ENCODE results near the gene RGL3. TPM values are rescaled to one million over a fixed set of nuclear protein-coding genes. Genes with fewer than 3 reads are reported as not detected.
"Not testable (repeated sequence)": the region's sequence is repeated elsewhere in the genome, so short reads cannot be mapped to it uniquely, and the experiment has no call there.

Gene RGL3
- total RNA-seq, 1 experiment from 2014 or later: not detected

DNA sequence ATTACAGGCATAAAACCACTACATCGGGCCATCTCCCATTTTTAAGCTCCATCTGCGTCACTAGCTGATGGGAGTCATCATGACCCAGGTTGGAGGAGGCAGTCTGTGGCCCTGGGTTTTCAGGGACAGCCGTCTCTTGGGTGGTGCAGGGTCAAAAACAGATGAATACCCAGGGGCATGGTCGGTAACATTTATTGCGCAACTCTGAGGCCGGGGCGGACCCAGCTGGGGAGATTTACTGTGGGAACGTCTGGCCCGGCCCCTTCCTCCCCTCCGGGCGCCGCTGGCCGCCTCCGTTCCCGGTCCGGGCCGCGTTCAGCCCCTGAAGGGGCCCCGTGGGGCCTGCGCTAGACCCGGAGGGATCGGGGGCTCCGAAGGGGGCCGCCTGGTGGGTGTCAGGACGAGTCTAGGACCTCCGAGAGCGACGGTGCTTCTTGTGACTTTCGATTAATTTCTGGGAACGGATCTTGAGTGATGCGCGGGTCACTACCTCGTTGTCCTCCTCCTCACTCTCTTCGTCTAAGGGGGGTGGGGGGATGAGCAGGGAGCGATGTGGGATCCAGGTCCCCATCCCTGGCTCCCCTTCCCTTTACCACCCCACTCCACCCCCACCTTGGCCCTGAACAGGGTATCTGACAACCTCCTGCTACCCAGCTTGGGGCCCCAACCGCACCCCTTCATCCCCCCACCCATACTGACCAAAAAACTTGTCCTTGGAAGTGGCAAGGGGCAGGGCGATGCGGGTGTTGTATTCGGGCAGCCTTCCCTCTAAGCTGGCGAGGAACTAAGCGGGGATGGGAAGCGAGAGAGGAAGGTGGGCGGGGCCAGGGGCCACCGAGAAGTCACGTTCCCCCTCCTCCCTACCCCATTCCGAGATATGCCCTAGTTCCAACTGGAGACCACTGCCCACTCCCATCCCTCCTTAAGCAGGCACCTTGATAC, 1.6 kb upstream of the RGL3 start:
- Histone ChIP-seq H3K27me3 (replicated peaks) (peaks cover 51% of the 10 kb centered on the region), H3K36me3 (no peaks in the 10 kb centered on the region), H3K4me1 (replicated peaks) (peaks cover 14% of the 10 kb centered on the region), H3K4me3 (no peak overlapping the region), H3K27ac (no peak overlapping the region), H3K9me3 (replicated peaks) (0 out of 2 replicates have a peak, but pooled peaks cover 3% of the 10 kb centered on the region)
- no peak for DNase-seq (ENCODE audit: low read depth in 1 of 2, low spot score in 2 of 2)

DNA sequence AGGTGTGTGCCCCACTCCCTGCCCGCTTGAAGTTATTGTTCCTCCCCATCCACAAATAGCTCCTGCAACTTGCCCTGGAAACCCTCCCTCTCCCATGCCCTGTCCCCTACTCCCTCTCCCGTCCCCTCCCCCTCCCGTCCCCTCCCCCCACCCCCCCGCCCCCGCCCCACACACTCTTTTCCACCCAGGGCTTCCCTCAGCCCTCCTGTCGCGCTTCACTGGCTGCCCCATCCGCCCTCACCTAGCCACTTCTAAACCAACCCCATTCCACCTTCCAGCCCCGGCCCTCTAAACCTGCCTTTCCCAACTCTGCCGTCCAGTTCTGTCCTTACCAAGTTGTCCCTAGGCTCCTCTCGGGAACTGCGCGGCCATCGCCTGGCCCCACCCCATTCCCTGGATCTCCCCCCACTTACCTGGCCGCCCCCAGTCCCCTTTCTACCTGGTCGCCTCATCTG, 993 bp downstream of the RGL3 start:
- peaks cover 44% of the 10 kb centered on the region for H3K27me3 ChIP-seq (replicated peaks)
- no peaks in the 10 kb centered on the region for H3K36me3 ChIP-seq
- no peak overlapping the region for H3K4me3 ChIP-seq
- no peak for DNase-seq (ENCODE audit: low read depth in 1 of 2, low spot score in 2 of 2)
- no peak overlapping the region for H3K27ac ChIP-seq
- H3K9me3 ChIP-seq (replicated peaks): 0 out of 2 replicates have a peak, but pooled peaks cover 3% of the 10 kb centered on the region
- H3K4me1 ChIP-seq (replicated peaks): peaks cover 14% of the 10 kb centered on the region

DNA sequence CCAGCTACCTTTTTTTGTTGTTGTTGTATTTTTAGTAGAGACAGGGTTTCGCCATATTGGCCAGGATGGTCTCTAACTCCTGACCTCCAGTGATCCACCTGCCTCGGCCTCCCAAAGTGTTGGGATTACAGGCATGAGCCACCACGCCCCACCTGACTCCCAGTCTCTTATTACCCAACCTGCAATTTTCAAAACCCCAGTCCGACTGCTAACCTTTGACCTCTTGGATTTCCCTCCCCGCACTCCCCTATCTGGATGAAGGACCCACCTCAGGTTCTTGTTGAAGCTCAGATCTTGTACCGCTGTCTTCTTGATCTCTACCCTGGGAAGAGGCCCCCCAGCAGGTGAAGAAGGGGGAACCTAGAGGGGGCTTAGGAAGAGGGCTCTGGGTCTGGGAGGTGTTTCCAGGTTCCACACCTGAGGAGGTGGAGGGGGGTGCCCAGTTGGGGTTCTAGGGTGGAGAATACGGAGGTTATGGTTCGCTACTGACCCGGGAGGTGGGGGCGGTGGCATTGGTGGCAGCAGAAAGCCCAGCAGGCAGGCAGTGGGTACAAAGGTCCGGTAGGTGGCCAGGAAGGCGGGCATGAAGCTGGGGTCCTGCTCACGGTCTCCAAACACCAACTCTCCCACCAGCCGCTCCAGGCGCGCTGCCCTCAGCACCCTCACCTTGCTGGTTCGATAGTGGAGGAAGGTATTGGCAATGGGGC, 2.6 kb downstream of the RGL3 start:
- no peaks in the 10 kb centered on the region for H3K36me3 ChIP-seq
- no peak overlapping the region for H3K27ac ChIP-seq
- H3K27me3 ChIP-seq (replicated peaks): peaks cover 29% of the 10 kb centered on the region
- H3K4me3 ChIP-seq: no peak overlapping the region
- peaks cover 8% of the 10 kb centered on the region for H3K4me1 ChIP-seq (replicated peaks)
- H3K9me3 ChIP-seq (replicated peaks): no peaks in the 10 kb centered on the region
- no peak for DNase-seq (ENCODE audit: low read depth in 1 of 2, low spot score in 2 of 2)

DNA sequence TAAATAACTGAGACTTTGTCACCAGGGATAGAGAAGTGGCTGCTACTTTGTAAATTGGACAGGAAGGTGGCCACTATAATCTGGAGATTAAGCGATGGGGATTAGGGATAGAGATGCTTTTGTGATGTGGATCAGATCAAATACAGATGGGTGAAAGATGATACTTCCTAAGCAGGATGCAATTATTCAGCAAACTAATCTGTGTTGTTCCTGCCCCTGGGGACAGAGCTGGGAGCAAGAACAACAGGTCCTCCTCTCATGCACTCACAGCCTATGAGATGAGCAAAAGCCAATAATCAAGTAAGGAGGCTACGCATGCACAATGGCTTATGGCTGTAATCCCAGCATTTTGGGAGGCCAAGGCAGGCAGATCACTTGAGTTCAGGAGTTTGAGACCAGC, 4.6 kb downstream of the RGL3 start:
- Histone ChIP-seq H3K36me3 (no peaks in the 10 kb centered on the region), H3K27ac (no peak overlapping the region), H3K4me3 (no peak overlapping the region), H3K27me3 (replicated peaks) (peaks cover 11% of the 10 kb centered on the region), H3K4me1 (replicated peaks) (peaks cover 13% of the 10 kb centered on the region), H3K9me3 (replicated peaks) (no peaks in the 10 kb centered on the region)
- no peak for DNase-seq (ENCODE audit: low read depth in 1 of 2, low spot score in 2 of 2)

DNA sequence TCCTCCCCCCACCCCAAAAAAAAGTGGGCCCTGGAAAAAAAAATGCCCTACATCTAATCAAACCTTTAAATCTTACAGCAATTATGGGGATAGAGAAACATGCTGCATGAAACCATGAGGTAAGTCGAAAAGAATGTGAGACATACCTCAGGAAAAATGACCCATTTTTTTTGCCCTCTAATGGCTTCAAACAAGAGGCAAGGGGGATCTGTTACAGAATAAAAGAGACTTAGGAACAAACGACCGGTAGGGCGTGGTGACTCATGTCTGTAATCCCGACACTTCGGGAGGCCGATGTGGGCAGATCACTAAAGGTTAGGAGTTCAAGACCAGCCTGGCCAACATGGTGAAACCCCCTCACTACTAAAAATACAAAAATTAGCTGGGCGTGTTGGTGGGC, 8.4 kb downstream of the RGL3 start:
- no peak overlapping the region for H3K27ac ChIP-seq
- peak in 1 of 2 experiments; percentile 28 for DNase-seq (ENCODE audit: low read depth in 1 of 2, low spot score in 2 of 2)
- H3K9me3 ChIP-seq (replicated peaks): no peaks in the 10 kb centered on the region
- H3K4me1 ChIP-seq (replicated peaks): peaks cover 5% of the 10 kb centered on the region; the same call in 1 of the 2 replicates
- no peak overlapping the region for H3K4me3 ChIP-seq
- H3K36me3 ChIP-seq: no peaks in the 10 kb centered on the region
- H3K27me3 ChIP-seq (replicated peaks): no peaks in the 10 kb centered on the region; the same call in 1 of the 2 replicates

DNA sequence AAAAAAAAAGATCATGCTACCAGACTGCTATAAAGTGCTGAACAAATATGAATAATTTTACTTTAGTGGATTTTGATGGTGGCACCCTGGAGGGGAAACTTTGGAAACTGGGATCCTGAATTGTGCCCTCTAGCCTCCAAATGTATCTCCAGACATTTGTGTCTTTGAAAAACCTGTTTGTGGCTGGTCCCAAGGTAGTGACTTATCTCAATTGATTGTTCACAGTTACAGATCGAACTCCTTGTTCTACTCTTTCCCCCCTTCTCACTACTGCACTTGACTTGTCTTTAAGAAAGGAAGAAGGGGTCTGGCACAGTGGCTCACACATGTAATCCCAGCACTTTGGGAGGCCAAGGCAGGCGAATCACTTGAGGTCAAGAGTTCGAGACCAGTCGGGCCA, 10.5 kb downstream of the RGL3 start:
- no peaks in the 10 kb centered on the region; the same call in 1 of the 2 replicates for H3K27me3 ChIP-seq (replicated peaks)
- no peaks in the 10 kb centered on the region for H3K36me3 ChIP-seq
- no peak overlapping the region for H3K4me3 ChIP-seq
- H3K4me1 ChIP-seq (replicated peaks): peaks cover 5% of the 10 kb centered on the region; the same call in 1 of the 2 replicates
- H3K9me3 ChIP-seq (replicated peaks): no peaks in the 10 kb centered on the region
- H3K27ac ChIP-seq: no peak overlapping the region
- no peak for DNase-seq (ENCODE audit: low read depth in 1 of 2, low spot score in 2 of 2)

DNA sequence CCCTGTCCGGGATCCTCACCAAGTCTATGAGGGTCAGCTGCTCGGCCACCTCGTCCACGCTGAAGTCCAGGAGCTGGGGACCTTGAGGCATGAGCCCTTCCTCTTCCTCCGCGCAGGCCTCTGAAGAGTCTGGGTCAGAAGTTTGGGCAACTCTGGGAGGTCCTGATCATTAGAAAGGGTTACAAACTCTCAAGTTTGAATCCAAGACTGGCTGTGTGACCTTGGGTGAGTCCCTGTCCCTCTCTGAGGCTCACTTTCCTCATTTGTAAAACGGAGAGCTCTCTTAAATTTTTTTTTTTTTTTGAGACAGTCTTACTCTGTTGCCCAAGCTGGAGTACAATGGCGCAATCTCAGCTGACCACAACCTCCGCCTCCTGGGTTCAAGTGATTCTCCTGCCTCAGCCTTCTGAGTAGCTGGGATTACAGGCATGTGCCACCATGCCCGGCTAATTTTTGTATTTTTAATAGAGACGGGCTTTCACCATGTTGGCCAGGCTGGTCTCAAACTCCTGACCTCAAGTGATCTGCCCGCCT, 12.3 kb downstream of the RGL3 start:
- not testable (repeated sequence) for H3K27ac ChIP-seq; H3K9me3 ChIP-seq (replicated peaks); H3K36me3 ChIP-seq; H3K4me1 ChIP-seq (replicated peaks); H3K4me3 ChIP-seq; H3K27me3 ChIP-seq (replicated peaks); DNase-seq (ENCODE audit: low read depth in 1 of 2, low spot score in 2 of 2)

DNA sequence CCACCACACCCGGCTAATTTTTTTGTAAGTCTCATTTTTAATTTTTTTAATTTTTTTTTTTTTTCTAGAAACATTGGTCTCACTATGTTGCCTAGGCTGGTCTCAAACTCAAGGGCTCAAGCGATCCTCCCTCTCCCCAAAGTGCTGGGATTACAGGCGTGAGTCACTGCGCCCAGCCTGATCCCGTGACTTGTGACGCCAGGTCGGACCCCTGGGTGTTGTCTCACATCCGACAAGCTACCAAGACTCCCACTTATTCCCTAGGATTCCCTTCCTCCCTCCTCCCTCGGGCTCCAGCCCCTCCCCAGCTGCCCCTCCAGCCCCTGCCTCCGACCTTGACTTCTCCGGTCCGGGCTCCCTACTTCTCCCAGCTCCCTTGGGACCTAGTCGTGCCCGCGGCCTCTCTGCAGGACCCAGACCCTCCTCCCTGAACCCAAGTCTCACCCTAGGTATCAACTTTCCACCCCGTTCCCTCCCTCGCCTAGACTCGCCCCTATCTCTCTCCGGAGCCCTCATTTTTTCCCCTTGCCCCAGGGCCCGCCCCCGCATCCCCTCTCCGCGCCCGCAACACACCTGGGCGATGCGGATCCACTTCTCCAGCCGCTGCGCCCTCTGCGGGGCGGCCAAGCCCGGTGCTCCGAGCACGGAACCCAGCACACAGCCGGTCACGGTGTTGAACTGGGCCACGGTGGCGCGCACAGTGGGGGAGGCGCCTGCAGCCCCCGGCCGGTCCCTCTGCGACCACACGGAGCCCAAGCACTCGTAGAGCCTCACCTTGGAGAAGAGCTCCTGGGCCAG, 13.1 kb downstream of the RGL3 start:
- Histone ChIP-seq H3K36me3 (no peaks in the 10 kb centered on the region), H3K4me1 (replicated peaks) (peaks cover 5% of the 10 kb centered on the region; the same call in 1 of the 2 replicates), H3K4me3 (no peak overlapping the region), H3K9me3 (replicated peaks) (no peaks in the 10 kb centered on the region), H3K27ac (no peak overlapping the region), H3K27me3 (replicated peaks) (no peaks in the 10 kb centered on the region; the same call in 1 of the 2 replicates)
- no peak for DNase-seq (ENCODE audit: low read depth in 1 of 2, low spot score in 2 of 2)

DNA sequence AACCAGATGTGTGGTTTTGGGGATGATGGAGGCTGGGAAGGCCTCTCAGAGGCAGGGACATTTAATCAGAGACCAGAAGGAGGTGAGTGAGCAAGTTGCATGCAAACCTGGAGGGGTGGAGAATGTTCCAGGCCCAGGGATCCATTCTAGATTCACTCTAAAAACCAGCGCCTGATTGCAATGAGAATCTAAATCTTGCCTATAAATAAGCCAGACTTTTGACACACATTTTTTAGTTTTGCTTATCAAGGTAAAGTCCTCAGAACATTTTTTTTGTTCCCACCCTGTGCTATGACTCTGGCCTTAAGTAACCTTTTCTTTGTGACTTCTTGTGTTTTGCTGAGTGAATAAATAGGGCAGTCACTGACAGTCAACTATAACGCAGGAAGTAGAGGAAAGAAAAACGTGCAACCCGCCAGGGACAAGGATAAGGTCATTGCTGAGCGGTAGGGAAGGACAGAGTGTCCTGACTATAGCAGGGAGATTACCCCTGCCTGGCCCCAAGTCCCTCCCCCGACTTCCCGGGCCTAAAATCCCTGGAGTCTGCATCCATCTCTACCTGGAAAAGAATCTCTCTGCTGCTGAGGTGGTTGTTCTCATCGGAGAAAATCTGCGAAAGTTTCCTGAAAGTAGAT, 14.4 kb downstream of the RGL3 start:
- no peak overlapping the region for H3K27ac ChIP-seq
- no peak overlapping the region for H3K4me3 ChIP-seq
- H3K27me3 ChIP-seq (replicated peaks): no peaks in the 10 kb centered on the region; the same call in 1 of the 2 replicates
- no peaks in the 10 kb centered on the region for H3K36me3 ChIP-seq
- no peaks in the 10 kb centered on the region for H3K4me1 ChIP-seq (replicated peaks)
- no peak for DNase-seq (ENCODE audit: low read depth in 1 of 2, low spot score in 2 of 2)
- H3K9me3 ChIP-seq (replicated peaks): no peaks in the 10 kb centered on the region

DNA sequence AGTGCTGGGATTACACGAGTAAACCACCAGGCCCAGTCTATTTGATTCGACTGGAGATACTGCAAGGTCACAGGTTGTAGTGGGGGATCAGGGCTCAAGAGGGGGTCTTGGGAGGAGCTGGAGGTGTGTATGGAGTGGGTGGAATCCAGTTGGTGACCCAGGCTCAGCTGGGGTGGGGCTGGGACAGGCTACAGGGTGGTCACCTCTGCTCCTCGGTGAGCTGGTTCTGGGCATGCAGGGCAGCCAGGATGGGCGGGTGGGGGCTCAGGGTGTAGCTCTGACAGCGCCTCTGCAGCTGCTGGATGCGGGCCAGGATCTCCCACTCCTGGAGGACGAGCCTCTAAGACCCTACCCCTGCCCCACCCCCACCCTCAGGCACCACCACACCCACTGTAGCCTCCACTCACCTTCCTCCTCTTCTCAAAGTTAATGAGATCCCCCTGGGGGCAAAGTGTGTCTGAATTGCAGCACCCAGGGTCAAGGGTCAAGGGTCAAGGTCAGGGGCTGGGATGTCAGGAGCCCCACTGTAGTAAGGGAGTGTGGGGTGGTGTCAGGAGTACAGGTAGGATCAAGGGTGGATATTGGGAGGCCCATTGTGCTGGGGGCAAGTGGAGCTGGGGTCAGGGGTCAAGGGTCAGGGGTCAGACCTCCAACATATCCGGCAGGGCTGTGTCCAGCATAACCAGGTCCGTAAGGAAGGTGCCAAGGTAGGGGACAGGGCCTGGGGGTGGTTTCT, 17.1 kb downstream of the RGL3 start:
- H3K27me3 ChIP-seq (replicated peaks): no peaks in the 10 kb centered on the region; the same call in 1 of the 2 replicates
- no peaks in the 10 kb centered on the region for H3K4me1 ChIP-seq (replicated peaks)
- H3K36me3 ChIP-seq: no peaks in the 10 kb centered on the region
- H3K4me3 ChIP-seq: no peak overlapping the region
- no peak for DNase-seq (ENCODE audit: low read depth in 1 of 2, low spot score in 2 of 2)
- H3K9me3 ChIP-seq (replicated peaks): no peaks in the 10 kb centered on the region
- no peak overlapping the region for H3K27ac ChIP-seq

DNA sequence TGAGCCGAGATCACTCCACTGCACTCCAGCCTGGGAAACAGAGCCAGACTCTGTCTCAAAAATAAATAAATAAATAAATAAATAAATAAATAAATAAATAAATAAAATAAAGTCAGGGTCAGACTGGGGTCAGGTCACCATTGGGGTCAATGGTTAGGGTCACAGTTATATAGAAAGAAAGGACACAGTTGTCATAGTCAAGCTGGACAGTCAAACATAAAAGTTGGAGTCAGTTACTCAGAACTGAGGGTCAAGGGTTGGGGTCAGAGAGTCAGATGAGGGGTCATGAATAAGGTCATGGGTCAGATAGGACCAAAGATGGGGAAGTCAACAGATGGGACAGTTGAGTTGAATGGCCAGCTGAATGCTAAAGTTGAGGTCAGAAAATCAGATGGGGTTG, 18.3 kb downstream of the RGL3 start:
- no peak overlapping the region for H3K4me3 ChIP-seq
- no peaks in the 10 kb centered on the region for H3K4me1 ChIP-seq (replicated peaks)
- no peaks in the 10 kb centered on the region for H3K9me3 ChIP-seq (replicated peaks)
- H3K36me3 ChIP-seq: no peaks in the 10 kb centered on the region
- no peak overlapping the region for H3K27ac ChIP-seq
- DNase-seq (ENCODE audit: low read depth in 1 of 2, low spot score in 2 of 2): no peak
- H3K27me3 ChIP-seq (replicated peaks): no peaks in the 10 kb centered on the region

DNA sequence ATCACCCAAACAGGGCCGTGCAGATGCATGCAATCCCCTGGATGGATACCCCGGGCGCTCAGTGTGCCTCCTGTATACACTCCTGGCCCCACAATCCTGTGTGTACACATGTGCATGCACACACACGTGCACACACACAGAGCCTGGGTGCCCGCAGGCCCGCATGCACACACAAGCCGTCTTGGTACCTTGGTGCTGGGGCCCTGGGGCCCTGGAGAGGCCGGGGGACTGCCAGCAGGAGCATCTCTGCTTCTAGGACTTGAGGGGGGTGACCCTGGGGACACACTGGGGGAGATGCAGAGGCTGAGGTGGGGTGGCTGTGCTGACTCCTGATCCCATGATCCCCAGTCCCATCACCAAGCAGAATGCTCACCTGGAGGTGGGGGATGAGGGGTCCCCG, 19.4 kb downstream of the RGL3 start:
- Histone ChIP-seq H3K27ac (no peak overlapping the region), H3K4me1 (replicated peaks) (no peaks in the 10 kb centered on the region), H3K27me3 (replicated peaks) (no peaks in the 10 kb centered on the region), H3K36me3 (no peaks in the 10 kb centered on the region), H3K9me3 (replicated peaks) (no peaks in the 10 kb centered on the region), H3K4me3 (no peak overlapping the region)
- DNase-seq (ENCODE audit: low read depth in 1 of 2, low spot score in 2 of 2): no peak
